Suppressor macrophage (primary cell): ENCODE measurements around the gene CYP11A1.
A peak's percentile ranks its signal among the peaks of the same experiment; 100 is the strongest.

Source experiments
- DNase-seq, 4 experiments: peaks; one replicate each; pipeline ENCODE4 v3.0.0-alpha.2; 2020 to 2022

The CYP11A1 gene

GRCh38 chr15:74320352-74321247 lies 46.8 kb downstream of the CYP11A1 start:
- DNase-seq, result peak; percentile 19 to 56 (median 41)

- DNase-seq, result peak in 1 of 4 experiments; percentile 28
These were observed 47.7 kb downstream of the CYP11A1 start for GRCh38 chr15:74319596-74320351.

DNA sequence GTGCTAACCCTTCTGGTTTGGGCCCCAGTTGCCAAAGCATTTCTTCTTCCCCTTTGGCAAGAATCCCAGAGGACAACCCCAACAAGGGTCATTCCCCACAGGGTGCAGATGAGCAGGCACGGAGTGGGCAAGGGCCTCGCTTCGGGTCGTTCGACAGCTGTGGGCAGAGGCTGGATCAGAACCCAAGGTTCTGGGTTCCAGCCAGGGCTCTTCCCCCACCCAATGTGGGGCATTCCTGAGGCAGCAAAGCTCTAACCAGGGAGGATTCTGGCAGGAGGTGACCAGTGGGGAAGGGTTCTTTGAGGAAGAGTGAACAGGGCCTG lies 48.3 kb downstream of the CYP11A1 start:
- DNase-seq, result no peak

DNA sequence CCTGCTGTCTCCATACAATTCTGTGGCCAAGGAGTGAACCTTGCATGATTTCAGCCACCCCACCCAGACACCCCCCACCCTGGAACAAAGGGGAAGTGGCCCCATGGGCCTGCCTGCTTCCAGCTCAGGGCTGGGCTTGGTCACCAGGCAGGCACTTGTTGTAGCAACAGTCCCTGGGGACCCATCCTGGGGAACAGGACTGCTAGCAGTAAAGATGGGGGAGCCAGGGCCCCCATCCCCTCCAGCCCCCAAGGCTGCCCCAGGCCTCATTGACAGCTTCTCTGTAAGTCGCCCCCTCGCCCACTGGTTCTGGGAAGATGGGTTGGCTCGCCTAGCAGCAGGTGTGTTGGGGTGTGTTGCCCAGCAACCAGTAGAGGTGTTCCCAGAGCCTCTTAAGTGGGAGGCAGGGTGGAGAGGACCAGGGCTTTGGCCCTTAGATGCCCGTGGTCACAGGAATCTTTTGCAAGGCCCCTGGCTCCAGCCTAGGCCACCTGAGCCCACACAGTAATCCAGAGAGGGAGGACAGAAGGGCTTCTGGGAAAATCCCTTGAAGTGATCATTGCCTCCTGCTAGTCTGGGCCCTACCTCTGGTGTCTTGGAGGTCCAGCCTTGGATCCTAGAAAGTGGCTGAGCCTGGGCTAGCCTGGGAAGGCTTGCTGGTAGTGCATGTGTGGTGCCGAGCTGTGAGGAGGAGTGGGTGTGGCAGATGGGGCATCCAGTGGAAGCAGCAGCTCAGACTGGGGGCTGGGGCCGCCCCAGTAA lies 48.9 kb downstream of the CYP11A1 start:
- DNase-seq, result no peak

DNA sequence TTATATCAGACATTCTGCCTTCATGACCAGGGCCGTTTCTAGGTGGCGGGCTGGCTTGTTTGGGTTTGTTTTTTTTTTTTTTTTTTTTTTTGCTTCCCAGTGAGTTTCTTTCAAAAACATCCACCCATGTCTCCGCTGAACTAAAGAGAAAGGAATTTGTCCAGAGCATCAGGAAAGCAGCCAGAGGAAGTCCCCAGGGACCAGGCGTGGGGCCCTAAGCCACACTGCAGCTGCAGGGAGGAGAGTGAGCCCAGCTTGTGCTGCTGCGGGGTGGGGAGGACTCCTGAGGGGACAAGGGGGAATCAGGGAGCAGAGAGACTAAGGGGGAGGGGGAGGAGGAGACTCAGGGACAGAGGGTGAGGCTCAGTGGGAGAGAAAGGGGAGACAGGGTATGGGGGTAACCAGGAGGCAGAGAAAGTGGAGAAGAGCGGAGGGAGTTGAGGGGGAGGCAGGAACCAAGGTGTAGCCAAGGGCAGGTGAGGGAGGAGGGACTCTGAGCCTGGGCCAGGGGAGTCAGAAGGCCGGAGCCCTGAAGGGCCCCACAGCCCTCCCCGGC lies 49.5 kb downstream of the CYP11A1 start:
- DNase-seq, result no peak

DNA sequence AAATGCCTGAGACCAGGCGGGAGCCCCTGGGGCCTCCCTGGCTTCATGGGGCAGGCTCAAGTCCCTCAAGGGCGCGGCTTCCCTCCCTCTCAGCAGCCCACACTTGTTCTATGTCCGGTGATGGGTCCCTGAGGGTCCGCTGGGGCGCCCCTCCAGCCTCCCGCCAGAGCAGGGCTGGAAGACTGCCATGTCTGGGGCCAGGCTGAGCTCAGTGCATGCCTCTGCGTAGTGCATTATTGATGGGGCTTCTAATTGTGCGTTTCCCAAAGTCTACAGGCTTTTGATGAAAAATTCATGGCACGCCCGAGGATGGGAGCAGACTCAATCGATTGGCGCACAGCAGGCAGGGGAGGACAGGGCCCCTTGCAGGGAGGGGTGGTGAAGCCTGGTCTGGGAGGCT lies 51.3 kb downstream of the CYP11A1 start:
- no peak for DNase-seq

- no peak for DNase-seq
These were observed 51.8 kb downstream of the CYP11A1 start for GRCh38 chr15:74315626-74316025.

GRCh38 chr15:74314795-74315438 lies 52.5 kb downstream of the CYP11A1 start:
- no peak for DNase-seq

DNA sequence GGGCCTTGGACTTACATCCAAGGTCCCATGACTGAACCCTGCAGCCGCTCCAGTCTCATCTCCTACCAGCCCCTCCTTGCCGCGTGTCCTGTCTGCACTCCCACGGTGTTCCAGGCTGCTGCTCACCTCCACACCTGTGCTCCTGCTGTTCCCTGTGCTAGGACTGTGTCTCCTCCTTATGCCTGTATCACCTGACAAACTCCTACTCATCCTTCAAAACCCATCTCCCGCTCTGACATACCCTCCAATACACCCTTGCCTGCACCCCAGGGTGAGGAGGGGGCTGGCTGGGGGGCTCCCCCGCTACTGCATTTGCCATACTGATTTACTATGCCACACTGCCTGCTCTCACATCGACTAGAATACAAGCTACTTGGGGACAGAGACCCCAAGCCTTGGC lies 53.6 kb downstream of the CYP11A1 start:
- no peak for DNase-seq

GRCh38 chr15:74312445-74313007 lies 54.9 kb downstream of the CYP11A1 start:
- no peak for DNase-seq

DNA sequence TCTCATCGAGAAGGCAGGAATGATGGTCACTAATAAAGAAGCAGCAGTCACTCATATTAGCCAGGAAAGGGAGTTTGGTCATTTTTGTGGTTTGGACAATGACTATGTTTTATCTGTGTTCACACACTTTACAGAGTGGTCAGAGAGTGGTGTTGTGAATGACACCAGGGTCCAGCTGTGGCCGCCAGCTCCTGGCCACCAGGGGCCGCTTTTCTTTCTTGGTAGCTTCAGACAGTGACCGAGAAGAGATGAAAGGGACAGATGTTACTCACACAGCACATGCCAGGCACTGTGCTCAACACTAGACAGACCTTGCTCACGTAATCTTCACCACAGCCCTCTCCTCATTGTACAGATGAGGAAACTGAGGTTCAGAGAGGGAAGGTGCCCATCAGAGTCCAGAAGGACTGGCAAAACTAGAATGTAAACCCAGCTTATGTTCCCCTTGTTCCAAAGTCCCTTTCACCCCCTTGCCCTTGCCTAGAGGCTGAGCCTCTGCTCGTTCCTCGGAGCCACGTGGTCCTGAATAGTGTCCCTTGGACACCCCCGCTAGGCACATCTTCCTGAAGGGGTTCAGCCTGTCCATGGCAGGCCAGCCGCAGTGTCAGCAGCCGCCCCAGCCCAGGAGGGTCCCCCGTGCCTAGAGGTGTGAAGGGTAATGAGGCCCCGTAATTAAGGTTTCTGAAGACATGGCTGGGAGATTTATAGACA lies 55.6 kb downstream of the CYP11A1 start:
- DNase-seq, result no peak

- peak; percentile 28 to 63 (median 54) for DNase-seq
These were observed 59.3 kb downstream of the CYP11A1 start for GRCh38 chr15:74307827-74308811.

- DNase-seq, result no peak
These were observed 60.6 kb downstream of the CYP11A1 start for GRCh38 chr15:74306781-74307217.

DNA sequence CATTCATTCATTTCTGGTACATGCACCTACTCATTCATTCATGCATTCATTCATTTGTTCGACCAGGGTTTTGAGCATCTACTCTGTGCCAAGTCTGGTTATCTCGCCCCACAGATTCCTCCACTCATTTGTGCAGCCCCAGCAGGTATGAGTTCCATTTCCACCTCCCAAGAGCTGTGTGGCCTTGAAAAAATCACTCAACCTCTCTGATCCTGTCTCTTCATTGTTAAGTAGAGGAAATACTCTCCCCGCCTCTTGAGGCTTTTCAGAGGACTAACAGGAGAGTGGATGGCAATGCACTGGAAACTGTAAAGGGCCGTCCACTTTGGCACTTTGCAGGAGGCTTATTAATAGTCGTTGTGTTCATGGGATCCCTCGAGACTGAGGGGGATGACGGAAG lies 61.8 kb downstream of the CYP11A1 start:
- no peak for DNase-seq

DNA sequence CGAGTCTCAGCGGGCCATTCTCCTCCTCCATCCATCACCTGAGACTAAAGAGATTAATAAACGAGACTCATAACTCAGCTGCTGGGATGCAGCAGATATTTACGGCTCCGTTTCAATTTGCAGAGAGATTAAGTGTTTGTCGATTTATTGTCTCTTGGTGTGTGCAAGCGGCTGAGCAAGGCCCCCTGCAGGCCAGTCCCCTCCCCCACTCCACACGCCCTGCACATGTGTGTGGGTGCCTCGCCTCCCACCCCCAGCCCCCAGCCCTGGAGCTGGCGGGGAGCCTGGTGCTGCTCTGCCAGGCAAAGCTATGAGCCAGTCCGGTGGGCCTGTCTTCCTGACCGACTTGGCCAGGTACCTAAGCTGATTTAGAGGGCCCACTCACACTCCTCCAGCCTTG lies 63.0 kb downstream of the CYP11A1 start:
- DNase-seq, result no peak

DNA sequence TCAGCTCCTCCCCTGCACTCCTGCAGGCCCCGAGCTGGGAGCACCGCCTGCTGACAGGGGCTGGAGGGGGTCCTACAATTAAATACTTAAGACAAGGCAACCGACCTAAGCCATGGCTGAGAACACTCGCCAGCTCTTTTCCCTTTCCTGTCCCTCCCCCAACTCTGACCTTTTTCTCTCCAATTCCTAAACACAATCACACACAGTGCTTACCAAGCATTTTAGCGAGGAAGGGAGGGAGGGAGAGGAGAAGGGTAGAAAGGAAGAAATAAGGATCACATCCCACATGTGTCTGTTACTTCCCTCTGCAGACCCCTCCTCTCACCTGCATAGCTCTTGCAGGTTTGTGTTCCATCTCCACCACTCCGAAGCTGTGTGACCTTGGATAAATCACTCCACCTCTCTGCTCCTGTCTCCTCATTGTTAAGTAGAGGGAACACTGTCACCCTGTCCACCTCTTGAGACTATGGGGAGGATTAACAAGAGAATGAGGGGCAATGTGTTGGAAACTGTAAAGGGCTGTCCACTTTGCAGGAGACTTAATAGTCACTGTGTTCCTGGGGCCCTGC lies 63.6 kb downstream of the CYP11A1 start:
- no peak for DNase-seq

- DNase-seq, result peak in 3 of 4 experiments; percentile 13 to 60 (median 27)
These were observed 64.6 kb downstream of the CYP11A1 start for GRCh38 chr15:74302821-74303359.

DNA sequence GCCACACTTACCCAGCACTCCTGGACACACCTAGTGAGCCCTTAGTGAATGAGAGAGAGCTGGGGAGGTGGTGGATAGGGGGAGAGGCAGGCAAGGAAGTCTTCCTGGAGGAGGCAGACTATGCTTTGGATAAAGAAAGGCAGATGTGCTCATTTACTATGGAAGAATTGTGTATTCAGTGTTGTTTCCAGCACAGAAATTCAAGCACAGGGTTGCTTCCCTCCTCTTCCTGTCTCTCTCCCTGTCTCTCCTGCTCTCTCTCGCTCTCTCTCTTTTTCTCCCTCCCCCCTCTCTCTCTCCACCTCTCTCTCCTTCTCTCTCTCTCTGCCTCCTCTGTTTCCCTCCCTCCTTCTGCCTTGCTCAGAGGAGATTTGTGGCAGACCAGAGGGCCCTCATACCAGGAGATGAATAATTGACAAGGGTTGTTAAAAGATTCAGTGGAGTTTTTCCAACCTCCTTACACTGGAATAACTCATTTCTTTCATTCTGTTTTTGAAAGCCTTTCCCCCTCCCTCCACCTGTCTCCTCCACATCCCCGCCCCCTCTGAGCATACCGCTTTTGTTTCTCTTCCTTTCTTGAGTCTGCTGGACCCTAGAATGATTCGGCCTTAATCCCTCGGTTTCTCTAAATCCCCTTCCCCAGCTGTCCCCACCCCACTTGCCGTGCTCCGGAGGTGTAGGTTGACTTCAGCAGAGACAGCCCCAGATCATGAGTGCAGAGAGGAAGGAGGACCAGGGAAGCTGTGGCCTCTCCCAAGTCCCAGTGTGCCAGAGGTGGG lies 65.7 kb downstream of the CYP11A1 start:
- DNase-seq, result no peak
